HEK293 (cell line): ENCODE measurements around the gene MBNL2.

Source experiments
- CTCF ChIA-PET: fragments of 350-600 bp; formaldehyde crosslinking; extraction: SDS; loops from one replicate; lab custom pipeline; 2021; ENCODE audit warnings: antibody characterized with exemption; lab: Yijun Ruan, JAX
- POLR2A ChIA-PET: fragments of 300-600 bp; formaldehyde crosslinking; extraction: SDS; loops from one replicate; lab custom pipeline; 2020; ENCODE audit warnings: antibody characterized with exemption, inconsistent platforms; lab: Yijun Ruan, JAX
- H3K27ac ChIP-seq: fragments of 200-500 bp; sonication (Bioruptor generic); 2 replicates; pipeline ENCODE4 v1.5.1; 2014; ENCODE audit warnings: low read depth, low read length, control low read depth, inconsistent platforms; ENCODE audit errors: extremely low read depth
- H3K36me3 ChIP-seq, 2 experiments: fragments of 200-500 bp in 1 of 2; sonication (Bioruptor generic) in 1 of 2; 1 replicate in 1 of 2; 2 replicates in 1 of 2; pipeline ENCODE4 v1.5.1; 2014 to 2017; ENCODE audit warnings: inconsistent platforms in 2 of 2, low read length in 2 of 2; ENCODE audit not compliant: control insufficient read depth in 2 of 2, insufficient read depth in 1 of 2
- H3K4me1 ChIP-seq: fragments of 200-500 bp; sonication (Bioruptor generic); 2 replicates; pipeline ENCODE4 v1.5.1; 2014; ENCODE audit warnings: mild to moderate bottlenecking, low read length, inconsistent platforms; ENCODE audit not compliant: control insufficient read depth, insufficient read depth
- H3K4me3 ChIP-seq: 2 replicates; pipeline ENCODE4 v1.5.1; 2011; ENCODE audit warnings: low read depth, mild to moderate bottlenecking, control low read depth, low read length, moderate library complexity
- H3K9me3 ChIP-seq: fragments of 200-500 bp; sonication (Bioruptor generic); 2 replicates; pipeline ENCODE4 v1.5.1; 2014; ENCODE audit warnings: low read depth, low read length, inconsistent platforms; ENCODE audit not compliant: control insufficient read depth, insufficient read depth
- HOXA7 ChIP-seq: sonication (generic); formaldehyde crosslinking; IDR thresholded peaks from 2 replicates; pipeline ENCODE4 v1.8.1; 2022; ENCODE audit warnings: missing genetic modification reagents, borderline replicate concordance
- OSR2 ChIP-seq: fragments of 450-650 bp; formaldehyde crosslinking; IDR thresholded peaks from 2 replicates; pipeline ENCODE4 v1.5.1; 2016; ENCODE audit warnings: missing biosample characterization, missing genetic modification characterization
- OVOL3 ChIP-seq: fragments of 450-650 bp; formaldehyde crosslinking; IDR thresholded peaks from 2 replicates; pipeline ENCODE4 v1.5.1; 2016; ENCODE audit warnings: missing biosample characterization, missing genetic modification characterization
- SALL2 ChIP-seq: fragments of 450-650 bp; formaldehyde crosslinking; IDR thresholded peaks from 2 replicates; pipeline ENCODE4 v1.5.0; 2017; ENCODE audit warnings: missing biosample characterization, mild to moderate bottlenecking, missing genetic modification characterization, borderline replicate concordance
- SP2 ChIP-seq: fragments of 450-650 bp; formaldehyde crosslinking; IDR thresholded peaks from 2 replicates; pipeline ENCODE4 v1.5.1; 2016; ENCODE audit warnings: missing biosample characterization, missing genetic modification characterization
- WT1 ChIP-seq: fragments of 450-650 bp; formaldehyde crosslinking; IDR thresholded peaks from 2 replicates; pipeline ENCODE4 v1.5.1; 2016; ENCODE audit warnings: missing biosample characterization, missing genetic modification characterization
- ZNF10 ChIP-seq: fragments of 450-650 bp; formaldehyde crosslinking; IDR thresholded peaks from 2 replicates; pipeline ENCODE4 v1.5.1; 2017; ENCODE audit warnings: missing biosample characterization, missing genetic modification characterization
- ZNF133 ChIP-seq: fragments of 450-650 bp; formaldehyde crosslinking; IDR thresholded peaks from 2 replicates; pipeline ENCODE4 v1.5.1; 2016; ENCODE audit warnings: missing biosample characterization, missing genetic modification characterization
- ZNF155 ChIP-seq: fragments of 450-650 bp; formaldehyde crosslinking; IDR thresholded peaks from 2 replicates; pipeline ENCODE4 v1.5.1; 2016; ENCODE audit warnings: missing biosample characterization, missing genetic modification characterization
- ZNF16 ChIP-seq: fragments of 450-650 bp; formaldehyde crosslinking; IDR thresholded peaks from 2 replicates; pipeline ENCODE4 v1.5.1; 2016; ENCODE audit warnings: low read depth, missing biosample characterization, missing genetic modification characterization
- ZNF211 ChIP-seq: fragments of 450-650 bp; formaldehyde crosslinking; IDR thresholded peaks from 2 replicates; pipeline ENCODE4 v1.5.1; 2016; ENCODE audit warnings: low read depth, missing biosample characterization, missing genetic modification characterization
- ZNF239 ChIP-seq: fragments of 450-650 bp; formaldehyde crosslinking; IDR thresholded peaks from 2 replicates; pipeline ENCODE4 v1.5.1; 2016; ENCODE audit warnings: missing biosample characterization, missing genetic modification characterization
- ZNF501 ChIP-seq: fragments of 450-650 bp; formaldehyde crosslinking; IDR thresholded peaks from 2 replicates; pipeline ENCODE4 v1.5.1; 2016; ENCODE audit warnings: missing biosample characterization, missing genetic modification characterization
- ZNF530 ChIP-seq: fragments of 450-650 bp; formaldehyde crosslinking; IDR thresholded peaks from 2 replicates; pipeline ENCODE4 v1.5.1; 2016; ENCODE audit warnings: low read depth, missing biosample characterization, missing genetic modification characterization
- ZNF621 ChIP-seq: fragments of 450-650 bp; formaldehyde crosslinking; IDR thresholded peaks from 2 replicates; pipeline ENCODE4 v1.5.1; 2017; ENCODE audit warnings: missing biosample characterization, missing genetic modification characterization
- ZNF623 ChIP-seq: fragments of 450-650 bp; formaldehyde crosslinking; IDR thresholded peaks from 2 replicates; pipeline ENCODE4 v1.5.1; 2016; ENCODE audit warnings: missing biosample characterization, missing genetic modification characterization
- ZNF660 ChIP-seq: fragments of 450-650 bp; IDR thresholded peaks from 2 replicates; pipeline ENCODE4 v1.5.1; 2018; ENCODE audit warnings: missing biosample characterization, mild to moderate bottlenecking, missing genetic modification characterization
- ZNF830 ChIP-seq: fragments of 450-650 bp; IDR thresholded peaks from 2 replicates; pipeline ENCODE4 v1.5.0; 2018; ENCODE audit warnings: missing biosample characterization, missing genetic modification characterization, low read depth, mild to moderate bottlenecking, moderate library complexity
- ZXDB ChIP-seq: fragments of 450-650 bp; formaldehyde crosslinking; IDR thresholded peaks from 2 replicates; pipeline ENCODE4 v1.5.1; 2016; ENCODE audit warnings: missing biosample characterization, missing genetic modification characterization
- TF ChIP-seq, protein P1 (sequence below): fragments of 450-650 bp; formaldehyde crosslinking; IDR thresholded peaks from 2 replicates; pipeline ENCODE4 v1.5.1; 2016; ENCODE audit warnings: missing biosample characterization, missing genetic modification characterization
- TF ChIP-seq, protein P2 (sequence below): fragments of 450-650 bp; formaldehyde crosslinking; IDR thresholded peaks from 2 replicates; pipeline ENCODE4 v1.5.1; 2017; ENCODE audit warnings: missing biosample characterization, missing genetic modification characterization
- TF ChIP-seq, protein P3 (sequence below): fragments of 450-650 bp; formaldehyde crosslinking; IDR thresholded peaks from 2 replicates; pipeline ENCODE4 v1.5.1; 2016; ENCODE audit warnings: missing biosample characterization, missing genetic modification characterization
- TF ChIP-seq, protein P4 (sequence below): fragments of 450-650 bp; formaldehyde crosslinking; IDR thresholded peaks from 2 replicates; pipeline ENCODE4 v1.5.1; 2017; ENCODE audit warnings: missing biosample characterization, missing genetic modification characterization
- TF ChIP-seq, protein P5 (sequence below): fragments of 450-650 bp; formaldehyde crosslinking; optimal IDR thresholded peaks from 2 replicates; pipeline ENCODE3; 2016; ENCODE audit warnings: missing biosample characterization, mild to moderate bottlenecking, missing genetic modification characterization
- TF ChIP-seq, protein P6 (sequence below): fragments of 450-650 bp; formaldehyde crosslinking; IDR thresholded peaks from 2 replicates; pipeline ENCODE4 v1.5.1; 2017; ENCODE audit warnings: missing biosample characterization, missing genetic modification characterization

Gene MBNL2

DNA sequence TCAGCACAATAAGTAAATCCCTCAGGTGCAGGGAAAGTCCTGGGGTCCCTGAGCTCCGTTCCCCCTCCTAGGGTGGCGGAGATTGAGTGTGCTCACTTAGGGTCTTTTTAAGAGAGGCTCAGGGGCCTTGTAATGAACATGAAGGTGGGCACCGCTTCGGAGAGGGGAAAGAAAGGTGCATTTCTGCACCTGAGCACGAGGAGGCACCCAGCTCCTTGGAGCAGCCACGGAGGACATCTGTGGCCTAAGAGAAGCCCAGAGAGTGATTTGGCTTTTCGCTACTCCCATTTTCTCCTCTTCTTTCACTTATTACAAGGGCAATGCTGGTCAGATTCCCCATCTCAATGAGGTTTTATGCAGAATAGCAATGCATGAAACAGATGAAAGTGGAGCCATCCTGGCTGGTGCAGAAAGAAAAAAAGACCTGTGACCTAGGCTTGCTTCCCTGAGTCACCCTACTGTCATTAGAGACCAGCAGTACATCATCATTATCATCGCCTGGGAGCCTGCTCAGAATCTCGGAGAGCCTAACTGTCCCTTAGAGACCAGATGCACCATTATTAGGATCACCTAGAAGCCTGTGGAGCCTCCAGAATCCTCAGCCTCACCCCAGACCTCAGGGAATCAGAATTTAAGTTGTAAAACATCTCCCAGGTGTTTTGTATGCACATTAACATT lies 125.3 kb downstream of the MBNL2 start:
- Histone ChIP-seq H3K9me3 (no peaks in the 10 kb centered on the region), H3K36me3 (peaks cover 0 to 13% of the 10 kb centered on the region in 2 experiments; a peak in 1 of 3 replicates), H3K4me1 (no peaks in the 10 kb centered on the region), H3K4me3 (no peak overlapping the region), H3K27ac (no peak overlapping the region)
- POLR2A ChIA-PET, result no interaction called here
- CTCF ChIA-PET, result no interaction called here
- TF ChIP-seq WT1 (tag by site-specific recombination) (no peak), OSR2 (no peak), ZXDB (tag by site-specific recombination) (no peak), OVOL3 (tag by site-specific recombination) (no peak), HOXA7 (CRISPR knock-in tag) (no peak), ZNF239 (no peak), ZNF16 (tag by site-specific recombination) (no peak), ZNF830 (no peak), ZNF155 (tag by site-specific recombination) (no peak), ZNF211 (tag by site-specific recombination) (no peak), ZNF530 (tag by site-specific recombination) (no peak), ZNF133 (tag by site-specific recombination) (no peak), ZNF10 (tag by site-specific recombination) (no peak), ZNF501 (tag by site-specific recombination) (no peak), ZNF660 (no peak), SP2 (no peak)
- TF ChIP-seq, protein P1, sequence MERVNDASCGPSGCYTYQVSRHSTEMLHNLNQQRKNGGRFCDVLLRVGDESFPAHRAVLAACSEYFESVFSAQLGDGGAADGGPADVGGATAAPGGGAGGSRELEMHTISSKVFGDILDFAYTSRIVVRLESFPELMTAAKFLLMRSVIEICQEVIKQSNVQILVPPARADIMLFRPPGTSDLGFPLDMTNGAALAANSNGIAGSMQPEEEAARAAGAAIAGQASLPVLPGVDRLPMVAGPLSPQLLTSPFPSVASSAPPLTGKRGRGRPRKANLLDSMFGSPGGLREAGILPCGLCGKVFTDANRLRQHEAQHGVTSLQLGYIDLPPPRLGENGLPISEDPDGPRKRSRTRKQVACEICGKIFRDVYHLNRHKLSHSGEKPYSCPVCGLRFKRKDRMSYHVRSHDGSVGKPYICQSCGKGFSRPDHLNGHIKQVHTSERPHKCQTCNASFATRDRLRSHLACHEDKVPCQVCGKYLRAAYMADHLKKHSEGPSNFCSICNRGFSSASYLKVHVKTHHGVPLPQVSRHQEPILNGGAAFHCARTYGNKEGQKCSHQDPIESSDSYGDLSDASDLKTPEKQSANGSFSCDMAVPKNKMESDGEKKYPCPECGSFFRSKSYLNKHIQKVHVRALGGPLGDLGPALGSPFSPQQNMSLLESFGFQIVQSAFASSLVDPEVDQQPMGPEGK, result no peak
- TF ChIP-seq, protein P2, sequence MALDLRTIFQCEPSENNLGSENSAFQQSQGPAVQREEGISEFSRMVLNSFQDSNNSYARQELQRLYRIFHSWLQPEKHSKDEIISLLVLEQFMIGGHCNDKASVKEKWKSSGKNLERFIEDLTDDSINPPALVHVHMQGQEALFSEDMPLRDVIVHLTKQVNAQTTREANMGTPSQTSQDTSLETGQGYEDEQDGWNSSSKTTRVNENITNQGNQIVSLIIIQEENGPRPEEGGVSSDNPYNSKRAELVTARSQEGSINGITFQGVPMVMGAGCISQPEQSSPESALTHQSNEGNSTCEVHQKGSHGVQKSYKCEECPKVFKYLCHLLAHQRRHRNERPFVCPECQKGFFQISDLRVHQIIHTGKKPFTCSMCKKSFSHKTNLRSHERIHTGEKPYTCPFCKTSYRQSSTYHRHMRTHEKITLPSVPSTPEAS (tag by site-specific recombination), result no peak
- TF ChIP-seq, protein P3, sequence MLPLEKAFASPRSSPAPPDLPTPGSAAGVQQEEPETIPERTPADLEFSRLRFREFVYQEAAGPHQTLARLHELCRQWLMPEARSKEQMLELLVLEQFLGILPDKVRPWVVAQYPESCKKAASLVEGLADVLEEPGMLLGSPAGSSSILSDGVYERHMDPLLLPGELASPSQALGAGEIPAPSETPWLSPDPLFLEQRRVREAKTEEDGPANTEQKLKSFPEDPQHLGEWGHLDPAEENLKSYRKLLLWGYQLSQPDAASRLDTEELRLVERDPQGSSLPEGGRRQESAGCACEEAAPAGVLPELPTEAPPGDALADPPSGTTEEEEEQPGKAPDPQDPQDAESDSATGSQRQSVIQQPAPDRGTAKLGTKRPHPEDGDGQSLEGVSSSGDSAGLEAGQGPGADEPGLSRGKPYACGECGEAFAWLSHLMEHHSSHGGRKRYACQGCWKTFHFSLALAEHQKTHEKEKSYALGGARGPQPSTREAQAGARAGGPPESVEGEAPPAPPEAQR, result no peak
- TF ChIP-seq, protein P4, sequence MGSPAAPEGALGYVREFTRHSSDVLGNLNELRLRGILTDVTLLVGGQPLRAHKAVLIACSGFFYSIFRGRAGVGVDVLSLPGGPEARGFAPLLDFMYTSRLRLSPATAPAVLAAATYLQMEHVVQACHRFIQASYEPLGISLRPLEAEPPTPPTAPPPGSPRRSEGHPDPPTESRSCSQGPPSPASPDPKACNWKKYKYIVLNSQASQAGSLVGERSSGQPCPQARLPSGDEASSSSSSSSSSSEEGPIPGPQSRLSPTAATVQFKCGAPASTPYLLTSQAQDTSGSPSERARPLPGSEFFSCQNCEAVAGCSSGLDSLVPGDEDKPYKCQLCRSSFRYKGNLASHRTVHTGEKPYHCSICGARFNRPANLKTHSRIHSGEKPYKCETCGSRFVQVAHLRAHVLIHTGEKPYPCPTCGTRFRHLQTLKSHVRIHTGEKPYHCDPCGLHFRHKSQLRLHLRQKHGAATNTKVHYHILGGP (tag by site-specific recombination), result no peak

DNA sequence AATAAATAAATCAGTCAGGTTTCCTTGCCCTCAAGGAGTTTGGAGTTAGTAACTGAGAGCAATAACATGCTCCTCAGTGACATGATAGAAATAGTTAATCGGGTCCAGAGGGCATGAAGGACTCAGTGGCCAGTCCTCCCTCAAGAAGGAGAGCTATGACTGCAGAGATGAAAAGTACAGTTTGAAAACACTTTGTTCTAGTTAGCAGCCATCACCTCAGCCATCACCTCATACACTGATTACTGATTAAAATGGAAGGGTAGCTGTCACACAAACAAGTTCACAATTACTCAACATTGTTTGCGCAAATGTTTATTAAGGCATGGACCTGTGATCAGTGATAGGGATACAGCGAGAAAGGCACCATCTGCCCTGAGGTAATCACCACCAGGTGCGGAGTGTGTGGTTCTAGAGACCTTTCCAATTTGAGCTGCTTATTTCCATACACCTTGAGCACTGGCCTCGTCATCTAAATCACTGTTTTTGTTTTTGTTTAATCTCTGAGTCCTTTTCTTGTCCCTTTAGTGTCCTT lies 126.5 kb downstream of the MBNL2 start:
- CTCF ChIA-PET, result interaction anchor here (1.3 to 1.6 kb wide), 3 partner anchors 11 to 331 kb away, joined by 3 to 6 read pairs (median 3); partner anchors contain the start of gene MBNL2
- peaks cover 0 to 7% of the 10 kb centered on the region in 2 experiments; a peak in 1 of 3 replicates for H3K36me3 ChIP-seq
- H3K4me1 ChIP-seq, result no peaks in the 10 kb centered on the region
- H3K4me3 ChIP-seq, result no peak overlapping the region
- H3K27ac ChIP-seq, result no peak overlapping the region
- POLR2A ChIA-PET, result no interaction called here
- H3K9me3 ChIP-seq, result no peaks in the 10 kb centered on the region
- TF ChIP-seq, protein P2 (tag by site-specific recombination), result no peak
- TF ChIP-seq, protein P5, sequence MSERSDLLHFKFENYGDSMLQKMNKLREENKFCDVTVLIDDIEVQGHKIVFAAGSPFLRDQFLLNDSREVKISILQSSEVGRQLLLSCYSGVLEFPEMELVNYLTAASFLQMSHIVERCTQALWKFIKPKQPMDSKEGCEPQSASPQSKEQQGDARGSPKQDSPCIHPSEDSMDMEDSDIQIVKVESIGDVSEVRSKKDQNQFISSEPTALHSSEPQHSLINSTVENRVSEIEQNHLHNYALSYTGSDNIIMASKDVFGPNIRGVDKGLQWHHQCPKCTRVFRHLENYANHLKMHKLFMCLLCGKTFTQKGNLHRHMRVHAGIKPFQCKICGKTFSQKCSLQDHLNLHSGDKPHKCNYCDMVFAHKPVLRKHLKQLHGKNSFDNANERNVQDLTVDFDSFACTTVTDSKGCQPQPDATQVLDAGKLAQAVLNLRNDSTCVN, result no peak
- TF ChIP-seq ZNF623, result no peak
- no peak for TF ChIP-seq SALL2 (tag by site-specific recombination)
- TF ChIP-seq, protein P6, sequence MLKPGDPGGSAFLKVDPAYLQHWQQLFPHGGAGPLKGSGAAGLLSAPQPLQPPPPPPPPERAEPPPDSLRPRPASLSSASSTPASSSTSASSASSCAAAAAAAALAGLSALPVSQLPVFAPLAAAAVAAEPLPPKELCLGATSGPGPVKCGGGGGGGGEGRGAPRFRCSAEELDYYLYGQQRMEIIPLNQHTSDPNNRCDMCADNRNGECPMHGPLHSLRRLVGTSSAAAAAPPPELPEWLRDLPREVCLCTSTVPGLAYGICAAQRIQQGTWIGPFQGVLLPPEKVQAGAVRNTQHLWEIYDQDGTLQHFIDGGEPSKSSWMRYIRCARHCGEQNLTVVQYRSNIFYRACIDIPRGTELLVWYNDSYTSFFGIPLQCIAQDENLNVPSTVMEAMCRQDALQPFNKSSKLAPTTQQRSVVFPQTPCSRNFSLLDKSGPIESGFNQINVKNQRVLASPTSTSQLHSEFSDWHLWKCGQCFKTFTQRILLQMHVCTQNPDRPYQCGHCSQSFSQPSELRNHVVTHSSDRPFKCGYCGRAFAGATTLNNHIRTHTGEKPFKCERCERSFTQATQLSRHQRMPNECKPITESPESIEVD (tag by site-specific recombination), result no peak
- no peak for TF ChIP-seq ZNF621 (tag by site-specific recombination)
